NCI-H1694 (cell line): ENCODE measurements around the gene C4BPA.

Experiments used
- DNase-seq: peaks from one replicate; lab custom pipeline; 2025; lab: John Stamatoyannopoulos, UW

C4BPA gene

DNA sequence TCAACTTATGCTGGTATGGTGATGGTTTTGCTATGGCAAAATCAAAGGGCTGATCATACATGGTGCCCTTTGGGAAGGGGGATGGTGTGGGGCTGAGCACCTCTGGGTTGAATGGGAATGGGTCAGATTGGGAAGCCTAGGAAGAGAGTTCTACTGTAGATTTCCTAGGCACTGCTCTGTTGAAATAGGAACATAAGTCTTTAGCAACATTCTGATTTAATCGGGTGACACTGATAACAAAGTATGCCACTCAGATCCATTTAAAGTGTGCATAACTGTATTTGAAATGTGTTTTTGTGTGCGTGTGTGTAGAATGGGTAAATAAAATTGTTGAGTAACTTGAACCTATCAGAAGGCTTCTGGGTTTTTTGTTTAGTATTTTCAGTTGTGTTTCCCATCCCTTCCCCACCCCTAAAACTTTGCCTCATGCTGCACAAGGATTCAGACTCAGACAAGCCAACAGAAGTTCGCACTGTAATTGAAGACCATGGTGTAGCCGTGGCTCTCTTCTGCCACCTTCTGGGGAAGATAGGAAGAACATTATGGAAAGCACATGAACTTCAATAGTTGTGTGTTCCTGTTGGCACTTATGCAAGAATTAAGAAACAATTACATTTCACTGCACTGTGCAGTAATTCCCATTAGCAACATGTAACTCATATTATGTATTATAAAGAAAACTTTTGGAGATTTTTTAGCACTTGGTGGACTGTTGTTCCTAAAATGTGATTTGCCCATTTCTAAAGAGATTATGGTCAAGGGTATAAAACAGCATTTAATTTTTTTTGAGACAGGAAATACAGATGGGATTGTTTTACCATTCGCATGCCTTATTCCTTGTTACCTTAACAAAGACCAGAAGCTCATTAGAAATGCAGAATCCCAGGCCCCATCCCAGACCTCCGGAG lies 26.3 kb upstream of the C4BPA start:
- DNase-seq = peak; percentile 6

DNA sequence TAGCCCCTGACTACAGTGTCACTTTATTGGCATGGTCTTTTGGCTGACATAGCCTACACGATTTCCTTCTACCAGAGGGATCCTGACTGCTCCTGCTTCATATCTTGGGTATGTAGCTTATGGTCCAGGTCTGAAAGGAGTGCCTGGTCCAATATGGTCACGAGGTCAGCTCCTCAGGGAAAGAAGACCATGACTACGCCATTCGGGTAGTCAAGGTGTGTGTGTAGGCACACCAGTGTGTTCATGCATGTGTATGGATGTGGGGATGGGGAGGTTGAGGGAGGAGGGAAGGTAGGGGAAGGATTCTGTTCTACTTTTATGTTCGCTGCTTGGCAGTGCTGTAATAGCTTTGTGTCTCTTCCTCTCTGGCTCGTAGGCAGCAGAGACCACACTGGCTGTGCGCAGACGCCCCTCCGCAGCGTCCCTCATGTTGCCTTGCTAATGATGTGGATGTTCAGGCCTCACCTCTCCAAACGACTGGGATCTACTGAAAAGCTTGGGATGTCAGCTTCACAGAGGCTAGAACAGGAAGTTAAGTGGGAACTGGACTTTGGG lies 25.4 kb upstream of the C4BPA start:
- DNase-seq = no peak

- DNase-seq = no peak
Measured at GRCh38 chr1:207079706-207080241, 24.3 kb upstream of the C4BPA start.

- no peak for DNase-seq
Measured at GRCh38 chr1:207081088-207081487, 22.9 kb upstream of the C4BPA start.

GRCh38 chr1:207081806-207082205 lies 22.2 kb upstream of the C4BPA start:
- no peak for DNase-seq

- DNase-seq = no peak
Measured at GRCh38 chr1:207084232-207084631, 19.8 kb upstream of the C4BPA start.

- DNase-seq = peak; percentile 1
Measured at GRCh38 chr1:207084701-207085180, 19.3 kb upstream of the C4BPA start.

DNA sequence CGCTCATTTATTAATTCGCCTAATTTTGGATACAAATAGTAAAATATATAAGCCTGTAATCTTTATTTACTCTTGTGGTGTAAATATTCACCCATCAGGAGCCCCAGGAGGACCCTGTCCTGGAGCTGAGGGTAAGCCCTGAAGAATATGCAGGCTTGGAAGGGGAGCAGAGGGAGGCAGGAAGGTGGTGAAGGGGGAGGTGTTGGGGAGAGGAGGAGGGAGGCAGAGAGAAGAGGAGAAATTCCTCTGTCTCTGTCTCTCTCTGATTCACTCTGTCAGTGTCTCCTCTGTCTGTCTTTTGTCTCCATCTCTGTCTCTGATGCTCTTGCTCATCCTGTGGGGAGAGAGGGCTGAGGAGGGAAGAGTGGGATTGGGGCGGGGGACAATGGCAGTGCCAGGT lies 18.1 kb upstream of the C4BPA start:
- DNase-seq = no peak

- DNase-seq = no peak
Measured at GRCh38 chr1:207088161-207088560, 15.9 kb upstream of the C4BPA start.

- no peak for DNase-seq
Measured at GRCh38 chr1:207088701-207089626, 15.1 kb upstream of the C4BPA start, which contains the start of gene C4BPB. Gene C4BPB, plus strand, starts transcription at chr1:207088860. Its CDS starts 672 bp downstream, at chr1:207089532.

GRCh38 chr1:207089627-207090355 lies 14.2 kb upstream of the C4BPA start:
- no peak for DNase-seq

DNA sequence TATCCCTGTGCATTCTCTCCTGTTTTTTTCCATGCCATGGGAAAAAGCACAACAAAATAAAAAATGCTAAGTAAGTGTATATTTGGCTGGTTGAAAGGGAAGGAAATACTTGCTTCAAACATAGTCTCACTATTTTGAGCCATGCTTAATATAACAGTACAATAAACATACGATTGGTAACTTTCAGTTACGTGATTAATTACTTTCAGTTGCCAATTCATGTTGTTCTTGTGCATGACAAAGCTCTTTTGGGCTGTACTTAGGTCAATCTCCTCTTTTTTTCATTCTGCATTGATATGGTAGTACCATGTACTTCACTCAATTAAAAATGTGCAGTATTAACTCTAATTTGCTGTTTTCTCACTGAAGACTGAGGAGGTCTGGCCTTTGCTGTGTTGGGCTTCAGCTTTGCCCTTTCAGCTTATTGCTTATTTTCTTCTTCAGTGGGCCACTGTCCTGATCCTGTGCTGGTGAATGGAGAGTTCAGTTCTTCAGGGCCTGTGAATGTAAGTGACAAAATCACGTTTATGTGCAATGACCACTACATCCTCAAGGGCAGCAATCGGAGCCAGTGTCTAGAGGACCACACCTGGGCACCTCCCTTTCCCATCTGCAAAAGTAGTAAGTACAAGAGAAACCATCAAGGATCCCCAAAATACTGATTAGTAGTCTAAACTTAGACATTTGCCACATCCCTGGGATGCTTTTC lies 12.7 kb upstream of the C4BPA start:
- DNase-seq = no peak

GRCh38 chr1:207093944-207094343 lies 10.1 kb upstream of the C4BPA start:
- DNase-seq = no peak

DNA sequence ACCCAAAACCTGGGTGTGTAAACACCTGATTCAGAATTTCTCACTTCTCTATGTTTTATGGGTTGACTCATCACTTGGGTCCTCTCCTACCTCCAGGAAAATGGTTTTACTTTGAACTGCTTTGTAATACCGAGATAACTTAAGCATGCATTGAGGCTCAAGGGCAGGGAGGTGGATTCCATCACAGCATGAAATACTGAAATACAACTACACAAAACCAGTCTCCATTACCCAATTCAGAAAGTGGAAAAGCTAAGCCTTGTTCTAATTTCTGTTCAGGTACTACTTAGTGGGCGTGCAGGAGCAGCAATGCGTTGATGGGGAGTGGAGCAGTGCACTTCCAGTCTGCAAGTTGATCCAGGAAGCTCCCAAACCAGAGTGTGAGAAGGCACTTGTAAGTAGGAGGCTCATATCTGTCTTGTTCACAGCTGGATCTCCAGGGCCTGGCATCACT lies 6.1 kb upstream of the C4BPA start:
- no peak for DNase-seq

- no peak for DNase-seq
Measured at GRCh38 chr1:207101720-207102119, 2.3 kb upstream of the C4BPA start.

- DNase-seq = no peak
Measured at GRCh38 chr1:207102146-207102545, 1.9 kb upstream of the C4BPA start.

DNA sequence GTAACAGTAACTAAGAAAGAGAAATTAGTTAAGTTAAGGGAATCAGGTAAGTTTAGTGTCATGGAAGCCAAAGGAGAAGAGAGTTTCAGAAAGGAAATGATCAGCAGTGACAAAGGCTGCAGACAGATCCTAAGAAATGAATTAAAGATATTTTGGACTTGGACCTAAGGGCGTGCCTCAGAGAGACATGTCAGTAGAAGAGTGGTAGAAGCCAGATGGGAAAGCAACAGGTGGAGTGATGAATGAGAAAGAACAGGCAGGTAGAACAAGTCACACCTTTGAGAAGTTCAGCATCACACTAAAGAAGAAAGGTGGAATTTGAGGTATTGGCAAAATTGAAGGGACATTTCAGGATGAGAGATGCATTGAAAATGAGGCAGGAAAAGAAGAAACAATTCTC lies 1.4 kb upstream of the C4BPA start:
- no peak for DNase-seq

DNA sequence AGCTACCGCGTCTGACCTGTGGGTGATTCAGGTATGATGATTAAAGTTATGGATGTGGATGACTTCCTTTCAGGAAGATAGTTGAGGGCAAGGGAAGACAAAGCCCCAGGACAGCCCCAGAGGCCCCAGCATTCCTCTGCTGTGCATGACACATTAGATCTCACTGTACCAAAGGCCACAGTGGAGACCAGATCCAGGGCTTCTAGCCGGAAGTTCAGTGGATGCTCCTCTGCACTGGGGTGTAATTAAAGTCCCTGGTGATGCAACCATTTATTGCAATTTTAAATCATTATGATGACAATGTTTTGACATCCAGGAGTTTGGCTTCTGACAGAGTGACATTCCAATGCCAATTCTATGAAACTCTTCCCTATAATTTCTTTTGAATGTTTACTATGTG lies 5.0 kb downstream of the C4BPA start:
- no peak for DNase-seq

- no peak for DNase-seq
Measured at GRCh38 chr1:207112616-207113296, 8.7 kb downstream of the C4BPA start.

GRCh38 chr1:207115269-207115668 lies 11.2 kb downstream of the C4BPA start:
- DNase-seq = no peak
